CD1c-positive myeloid dendritic cell (primary cell): ENCODE measurements around the gene ACD.

Experiments used
- DNase-seq: peaks from one replicate; pipeline ENCODE4 v3.0.0-alpha.2; 2016; ENCODE audit errors: extremely low spot score

ACD gene

GRCh38 chr16:67661886-67662652 lies 2.0 kb upstream of the ACD start:
- DNase-seq: no peak

- DNase-seq: peak; percentile 38
These were observed 1.2 kb upstream of the ACD start for GRCh38 chr16:67661101-67661761.

- DNase-seq: peak; percentile 99
These were observed 536 bp upstream of the ACD start, which contains the start of gene PARD6A for GRCh38 chr16:67660564-67661028. TSS of gene PARD6A (plus strand) at chr16:67660960. CDS start at chr16:67661039, 79 bp downstream.

- no peak for DNase-seq
These were observed 998 bp downstream of the ACD start for GRCh38 chr16:67658849-67659674.

GRCh38 chr16:67657751-67658518 lies 2.1 kb downstream of the ACD start:
- no peak for DNase-seq

GRCh38 chr16:67657017-67657608 lies 2.9 kb downstream of the ACD start:
- DNase-seq: no peak

- DNase-seq: no peak
These were observed 3.6 kb downstream of the ACD start for GRCh38 chr16:67656344-67657016.

GRCh38 chr16:67655363-67655762 lies 4.7 kb downstream of the ACD start:
- no peak for DNase-seq

GRCh38 chr16:67654403-67654911 lies 5.6 kb downstream of the ACD start:
- DNase-seq: no peak

GRCh38 chr16:67653789-67654402 lies 6.2 kb downstream of the ACD start:
- DNase-seq: no peak

GRCh38 chr16:67653128-67653788 lies 6.8 kb downstream of the ACD start:
- no peak for DNase-seq

GRCh38 chr16:67652578-67653127 lies 7.4 kb downstream of the ACD start:
- peak; percentile 23 for DNase-seq

- no peak for DNase-seq
These were observed 8.2 kb downstream of the ACD start for GRCh38 chr16:67651847-67652246.

GRCh38 chr16:67651039-67651438 lies 9.0 kb downstream of the ACD start:
- no peak for DNase-seq

GRCh38 chr16:67650023-67650422 lies 10.0 kb downstream of the ACD start:
- DNase-seq: no peak

- no peak for DNase-seq
These were observed 10.5 kb downstream of the ACD start for GRCh38 chr16:67649494-67649931.

GRCh38 chr16:67648764-67649407 lies 11.2 kb downstream of the ACD start:
- DNase-seq: no peak

- DNase-seq: no peak
These were observed 11.8 kb downstream of the ACD start for GRCh38 chr16:67648088-67648763.
